GM19240 (cell line): Measurements from ENCODE around the gene UGP2.

Source experiments
- DNase-seq: peaks from one replicate; pipeline ENCODE4 v3.0.0; 2011; ENCODE audit warnings: low spot score; ENCODE audit not compliant: insufficient read length

Gene UGP2

DNA sequence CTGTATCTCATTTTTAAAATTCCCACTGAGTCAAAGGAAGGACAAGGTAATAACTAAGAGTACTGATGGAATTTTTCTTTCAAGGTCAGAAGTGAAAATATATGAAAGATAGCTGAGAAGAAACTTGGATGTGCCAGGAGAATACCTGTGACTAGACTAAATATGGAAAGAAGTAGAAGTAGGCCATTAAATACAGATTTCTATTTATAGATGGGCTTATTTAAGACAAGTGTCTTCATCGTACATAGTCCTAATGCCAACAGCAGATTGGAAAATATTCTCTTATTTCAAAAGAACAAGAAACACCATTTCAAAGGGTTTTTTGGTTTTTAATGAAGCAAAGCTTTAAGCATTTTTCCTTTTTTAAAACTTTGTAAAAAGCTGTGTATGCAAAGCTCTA, 22.0 kb downstream of the UGP2 start:
- no peak for DNase-seq

DNA sequence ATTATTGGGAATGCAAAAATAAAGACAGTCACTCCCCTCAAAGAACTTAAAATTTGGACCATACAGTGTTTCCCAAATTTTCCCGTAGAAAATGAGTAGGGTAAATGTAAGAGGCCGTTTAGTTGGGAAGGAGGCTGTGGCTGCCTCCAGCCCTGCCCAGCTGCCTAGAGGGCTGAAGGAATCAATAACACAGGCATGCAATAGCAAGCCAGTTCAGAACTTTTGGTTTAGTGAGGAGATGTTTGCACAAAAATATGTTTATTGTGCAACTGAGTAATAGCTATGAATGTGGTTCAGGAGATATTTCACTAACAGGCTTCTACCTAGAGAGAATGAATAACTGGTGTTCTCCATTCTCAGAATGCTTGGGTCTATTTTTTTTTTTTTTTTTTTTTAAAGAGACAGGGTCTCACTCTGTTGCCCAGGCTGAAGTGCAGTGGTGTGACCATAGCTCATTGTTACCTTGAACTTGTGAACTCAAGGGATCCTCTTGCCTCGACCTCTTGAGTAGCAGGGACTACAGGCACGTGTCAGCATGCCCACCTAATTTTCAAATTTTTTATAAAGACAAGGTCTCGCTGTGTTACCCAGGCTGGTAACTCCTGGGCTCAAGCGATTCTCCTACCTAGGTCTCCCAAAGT, 23.6 kb downstream of the UGP2 start:
- DNase-seq: no peak

DNA sequence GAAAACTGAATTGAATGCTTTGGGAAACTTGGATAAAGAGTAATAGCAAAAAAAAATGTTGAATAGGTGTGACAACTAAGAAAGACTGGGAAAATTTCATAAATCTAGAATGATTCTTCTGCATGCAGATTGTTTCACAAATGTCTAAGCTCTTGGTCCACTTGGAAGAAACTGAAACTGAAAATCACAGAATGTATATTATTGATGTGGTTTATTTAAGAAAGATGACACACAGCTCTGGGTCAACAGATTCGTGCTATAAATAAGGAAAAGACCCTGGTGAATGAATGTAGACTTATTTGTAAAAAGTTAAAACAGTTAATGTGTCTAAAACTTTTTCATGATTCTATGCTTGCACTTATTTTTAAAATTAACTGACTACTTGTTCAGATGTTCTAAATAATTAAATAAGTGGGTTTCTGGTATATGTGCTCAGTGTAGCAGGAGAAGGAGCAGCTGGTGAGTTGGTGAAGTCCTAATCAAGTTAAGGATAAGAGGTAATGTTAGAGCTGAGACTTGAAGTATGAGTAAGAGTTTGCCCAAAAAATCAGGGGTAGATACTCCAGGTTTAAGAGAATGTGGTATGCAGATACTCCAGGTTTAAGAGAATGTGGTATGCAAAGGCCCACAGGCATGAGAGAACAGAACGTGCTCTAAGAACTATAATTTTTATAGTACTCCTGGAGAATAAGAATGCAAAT, 24.5 kb downstream of the UGP2 start:
- DNase-seq: no peak

DNA sequence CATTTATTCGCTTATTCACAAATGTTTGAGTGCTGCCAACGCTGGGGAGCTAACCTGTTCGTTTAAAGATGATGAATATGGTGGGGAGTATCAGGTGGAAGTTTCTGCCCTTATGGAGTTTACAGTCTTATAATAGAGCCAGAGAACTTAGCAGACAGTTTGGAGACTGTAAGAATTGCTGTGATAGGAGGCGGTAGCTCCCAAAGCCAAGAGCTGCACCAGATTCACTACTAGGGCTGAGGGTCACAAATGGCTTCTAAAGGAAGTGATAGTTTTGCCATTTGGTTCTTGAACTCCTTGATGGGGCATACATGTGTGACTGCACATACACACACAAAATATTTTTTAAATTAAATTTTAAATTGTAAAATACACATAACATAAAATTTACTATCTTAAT, 29.0 kb downstream of the UGP2 start:
- DNase-seq: no peak

DNA sequence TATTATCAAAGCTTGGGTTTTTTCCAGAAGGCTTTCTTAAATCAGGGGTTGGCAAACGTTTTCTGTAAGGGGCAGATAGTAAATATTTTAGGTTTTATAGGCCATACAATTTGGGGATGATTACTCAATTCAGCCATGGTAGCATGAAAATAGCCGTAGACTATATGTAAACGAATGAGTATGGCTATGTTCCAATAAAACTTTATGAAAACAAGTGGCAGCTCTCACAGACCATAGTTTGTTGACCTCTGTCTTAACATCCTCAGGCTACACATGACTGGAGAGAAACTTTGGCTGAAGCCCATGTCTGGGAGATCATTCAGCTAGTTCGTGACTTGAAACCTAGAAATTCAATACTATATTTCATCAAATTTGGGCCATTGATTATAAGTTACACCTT, 30.2 kb downstream of the UGP2 start:
- DNase-seq: no peak

DNA sequence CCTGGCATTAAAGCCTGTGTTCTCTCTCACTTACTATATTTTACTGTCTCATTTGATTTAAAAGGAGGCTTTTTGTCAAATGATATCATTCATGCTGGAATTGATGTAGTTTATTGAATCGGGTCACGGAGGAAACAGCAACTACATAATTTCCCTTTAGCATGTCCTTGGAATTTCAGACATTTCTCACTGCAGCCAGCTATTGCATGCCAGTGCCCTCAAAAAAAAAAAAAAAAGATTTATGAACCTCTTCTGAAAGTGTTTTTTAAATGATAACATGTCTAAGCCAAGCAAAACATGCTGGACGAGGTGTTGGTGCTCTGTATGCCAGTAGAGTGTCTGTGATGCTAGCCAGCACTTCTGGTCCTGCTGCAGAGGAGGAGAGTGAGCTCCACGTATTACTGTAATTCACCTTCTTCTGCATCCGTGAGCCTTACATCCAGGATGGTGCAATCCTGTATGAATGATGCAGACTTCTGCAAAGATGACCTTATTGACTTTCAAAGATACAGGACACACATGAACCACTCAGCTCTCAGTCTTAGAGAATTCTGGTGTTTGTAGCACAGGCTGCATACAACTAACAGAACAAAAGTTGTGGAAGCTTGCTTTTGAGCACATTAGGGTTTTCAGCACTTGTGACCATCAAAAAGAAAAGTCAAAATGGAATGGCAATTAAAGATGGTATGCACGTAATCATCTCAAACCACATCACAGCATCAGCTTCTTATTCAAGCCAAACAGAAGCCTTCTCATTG, 31.1 kb downstream of the UGP2 start:
- no peak for DNase-seq

DNA sequence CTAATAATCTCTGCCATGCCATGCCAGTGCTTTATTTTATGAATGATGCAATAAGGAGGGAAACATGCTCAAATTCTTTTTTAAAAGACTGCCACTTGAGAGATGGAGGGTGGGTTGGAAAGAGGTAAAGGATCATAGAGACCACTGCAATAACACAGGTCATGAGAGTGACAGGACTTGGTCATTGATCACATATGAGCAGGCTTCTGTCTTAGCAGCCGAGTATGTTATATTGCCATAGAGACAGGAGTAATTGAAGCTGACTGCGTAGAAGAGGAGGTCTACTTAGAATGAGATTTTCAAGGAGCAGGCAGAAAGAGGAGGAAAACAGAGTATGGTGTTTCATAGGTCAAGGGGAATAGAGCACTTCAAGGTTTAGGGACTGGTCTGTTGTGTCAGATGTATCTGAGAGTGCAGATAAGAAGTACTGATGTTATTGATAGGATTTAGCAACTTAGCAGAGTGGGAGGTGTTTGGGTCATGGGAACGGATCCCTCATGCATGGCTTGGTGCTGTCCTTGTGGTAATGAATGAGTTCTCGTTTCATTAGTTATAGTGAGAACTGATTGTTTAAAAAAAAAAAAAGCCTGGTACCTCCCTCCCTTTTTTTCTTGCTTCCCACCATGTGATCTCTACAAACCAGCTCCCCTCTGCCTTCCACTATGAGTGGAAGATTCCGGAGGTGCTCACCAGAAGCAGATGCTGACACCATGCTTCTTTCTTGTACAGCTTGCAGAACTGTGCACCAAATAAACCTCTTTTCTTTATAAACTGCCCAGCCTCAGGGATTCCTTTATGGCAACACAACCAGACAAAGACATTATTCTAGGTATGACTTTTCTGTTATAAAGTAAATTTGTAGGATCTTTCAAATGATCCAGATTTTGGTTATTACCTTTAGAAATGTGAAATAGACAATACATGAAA, 32.8 kb downstream of the UGP2 start:
- no peak for DNase-seq

DNA sequence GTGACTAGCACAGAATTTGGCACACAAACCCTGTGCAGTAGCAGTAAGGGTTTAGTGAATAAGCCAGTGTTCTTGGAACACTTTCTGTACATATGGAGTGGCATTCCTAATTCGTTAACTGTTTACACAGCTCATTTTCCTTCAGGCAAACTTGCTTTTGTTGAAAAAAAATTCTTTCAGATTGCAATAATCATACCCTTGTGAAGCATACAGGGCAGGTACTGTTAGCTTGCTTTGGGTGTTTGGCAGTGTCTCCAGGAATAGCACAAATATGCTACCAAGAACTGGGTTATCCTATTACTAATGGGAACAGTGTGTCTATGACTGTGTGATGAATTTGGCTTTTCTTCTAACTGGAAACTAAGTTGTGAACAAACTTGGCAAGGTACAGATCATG, 33.4 kb downstream of the UGP2 start:
- DNase-seq: no peak

DNA sequence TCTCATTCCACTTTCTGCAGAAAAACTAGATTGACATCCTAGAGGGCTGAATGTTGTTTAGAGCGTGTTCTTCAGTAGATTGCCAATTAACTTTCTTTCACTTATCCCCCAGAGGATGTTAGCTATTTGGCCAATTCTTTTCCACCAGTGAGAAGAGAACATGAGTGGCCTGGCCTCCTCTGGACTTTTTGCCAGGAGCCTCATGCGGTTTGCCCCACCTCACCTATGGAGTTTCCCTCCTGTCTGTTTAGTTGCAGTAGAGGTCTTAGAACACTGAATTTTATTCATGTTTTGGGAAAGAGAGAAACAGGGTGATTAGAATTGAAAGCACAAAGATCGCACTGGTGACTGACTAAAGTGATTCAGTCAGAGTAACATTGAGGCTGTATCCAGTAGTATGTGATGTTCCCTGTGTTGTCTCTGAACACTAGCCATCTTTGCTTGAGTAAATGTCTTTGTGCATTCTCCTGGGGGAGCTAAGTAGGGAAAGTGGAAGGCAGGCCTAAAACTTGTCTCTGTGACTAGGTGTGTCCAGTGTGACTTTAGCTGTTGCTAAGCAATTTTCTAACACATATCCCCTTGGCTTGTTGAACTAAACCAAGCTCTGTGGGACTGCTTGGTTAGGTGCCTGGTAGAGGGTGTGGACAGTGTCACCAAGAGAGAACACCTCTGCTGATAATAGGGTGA, 34.0 kb downstream of the UGP2 start:
- no peak for DNase-seq

DNA sequence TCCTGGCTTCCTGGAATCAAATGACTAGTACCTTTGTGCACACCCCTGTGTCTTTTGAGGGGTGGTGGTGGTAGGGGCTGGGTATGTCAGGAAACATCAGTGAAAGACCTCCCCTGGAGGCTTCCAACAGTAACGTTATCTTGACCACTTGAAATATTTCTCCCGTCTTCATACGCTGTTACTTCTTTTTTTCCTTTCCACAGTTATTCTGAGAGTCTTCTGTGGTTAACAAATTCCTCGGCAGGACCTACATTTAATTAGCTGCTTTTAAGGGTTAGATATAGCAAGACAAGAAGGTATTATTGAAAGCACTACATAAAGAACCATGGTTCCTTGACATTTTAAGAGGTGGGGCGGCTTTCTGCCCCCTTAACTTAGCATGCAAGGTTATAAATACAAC, 34.6 kb downstream of the UGP2 start:
- no peak for DNase-seq

DNA sequence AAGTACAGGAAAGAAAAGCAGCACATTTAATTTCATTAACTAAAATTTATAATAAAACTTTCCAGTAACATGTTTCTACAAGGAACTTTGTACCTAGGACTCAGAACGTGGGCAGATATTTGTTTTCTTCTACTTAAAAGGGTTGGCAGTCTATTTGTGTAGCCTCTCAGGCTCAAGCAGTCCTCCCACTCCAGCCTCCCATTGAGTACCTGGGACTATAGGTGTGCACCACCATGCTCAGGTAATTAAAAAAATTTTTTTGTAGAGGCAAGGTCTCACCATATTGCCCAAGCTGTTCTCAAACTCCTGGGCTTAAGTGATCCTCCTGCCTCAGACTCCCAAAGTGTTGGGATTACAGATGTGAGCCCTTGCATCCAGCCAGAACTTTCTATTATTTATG, 36.8 kb downstream of the UGP2 start:
- no peak for DNase-seq

DNA sequence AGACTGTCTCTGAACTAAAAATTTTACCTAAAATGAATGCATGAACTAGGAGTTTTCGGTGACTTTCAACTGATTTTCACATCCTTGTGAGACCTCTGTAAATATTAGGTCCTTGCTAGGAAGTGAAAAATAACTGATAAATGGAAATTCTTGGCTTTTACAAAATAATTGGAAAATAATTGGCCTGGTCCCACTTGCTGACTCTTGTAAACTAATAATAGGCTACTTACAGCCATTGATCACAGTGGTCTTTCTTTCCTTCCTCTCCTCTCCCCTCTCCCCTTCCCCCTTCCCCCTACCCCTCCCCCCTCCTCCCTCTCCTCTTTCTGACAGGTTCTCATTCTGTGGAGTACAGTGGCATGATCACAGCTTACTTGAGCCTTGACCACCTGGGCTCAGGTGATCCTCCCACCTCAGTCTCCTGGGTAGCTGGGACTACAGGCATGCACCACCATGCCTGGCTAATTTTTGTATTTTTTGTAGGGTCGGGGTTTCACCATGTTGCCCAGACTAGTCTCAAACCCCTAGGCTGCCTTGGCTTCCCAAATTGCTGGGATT, 38.3 kb downstream of the UGP2 start:
- DNase-seq: no peak

DNA sequence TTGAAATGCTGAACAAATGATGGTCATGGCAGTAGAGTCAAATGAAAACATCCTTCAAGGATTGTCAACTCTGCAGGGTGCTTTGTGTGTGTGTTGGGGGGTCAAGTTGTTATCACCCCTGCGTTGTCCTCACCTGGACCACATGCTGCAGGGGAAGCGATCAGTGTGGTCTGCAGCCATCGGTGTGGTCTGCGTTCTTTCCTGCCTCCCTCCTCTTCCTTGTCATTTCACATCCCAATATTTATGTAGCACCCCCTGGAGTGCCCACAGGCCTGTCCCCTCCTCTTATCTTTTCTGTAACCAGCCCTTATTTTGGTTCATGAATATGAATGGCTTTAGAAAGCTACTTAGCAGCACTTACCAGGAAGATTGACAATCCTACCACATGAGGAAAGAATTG, 38.9 kb downstream of the UGP2 start:
- DNase-seq: no peak

DNA sequence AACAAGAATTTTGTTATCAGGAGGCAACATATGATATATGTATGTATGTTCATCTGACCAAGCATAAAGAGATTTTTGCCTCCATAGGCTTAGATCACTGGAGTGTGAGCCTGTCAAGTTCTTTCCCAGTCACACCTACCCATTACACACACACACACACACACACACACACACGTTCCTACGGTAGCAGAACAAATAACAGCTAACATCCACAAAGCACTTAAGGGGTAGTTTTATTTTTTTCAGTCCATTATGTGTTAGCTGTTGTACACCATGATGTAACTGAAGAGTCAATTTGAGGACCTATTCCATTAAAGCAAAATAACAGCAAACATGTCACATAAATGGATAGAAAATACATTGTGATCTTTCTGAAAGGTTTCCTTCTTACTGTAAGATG, 39.5 kb downstream of the UGP2 start:
- DNase-seq: no peak

DNA sequence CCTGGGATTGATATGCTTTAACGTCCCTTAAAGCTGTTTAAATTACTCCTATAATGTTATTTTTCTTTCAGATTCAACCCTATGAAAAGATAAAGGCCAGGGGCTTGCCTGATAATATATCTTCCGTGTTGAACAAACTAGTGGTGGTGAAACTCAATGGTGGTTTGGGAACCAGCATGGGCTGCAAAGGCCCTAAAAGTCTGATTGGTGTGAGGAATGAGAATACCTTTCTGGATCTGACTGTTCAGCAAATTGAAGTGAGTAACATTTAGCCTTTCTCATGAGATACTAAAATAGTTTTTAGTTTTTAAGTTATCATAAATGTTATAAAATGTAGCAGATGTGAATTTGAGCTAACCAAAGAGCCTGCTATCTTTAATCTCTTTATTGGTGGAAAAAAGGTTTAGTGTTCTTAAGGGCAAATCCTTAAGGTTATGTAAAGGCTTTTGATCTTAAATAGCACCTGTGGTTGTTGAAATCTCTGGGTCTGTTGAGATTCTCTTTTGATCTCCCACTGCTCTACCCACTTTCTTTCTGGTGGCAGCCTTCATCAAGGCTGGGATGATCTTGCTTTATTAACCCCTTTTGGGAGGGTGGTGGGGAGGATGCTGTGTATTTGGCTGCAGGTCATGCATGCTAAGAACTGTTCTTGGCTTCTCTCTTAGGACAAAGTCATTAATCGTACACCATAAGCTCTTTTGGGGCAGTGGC, 40.9 kb downstream of the UGP2 start:
- no peak for DNase-seq

DNA sequence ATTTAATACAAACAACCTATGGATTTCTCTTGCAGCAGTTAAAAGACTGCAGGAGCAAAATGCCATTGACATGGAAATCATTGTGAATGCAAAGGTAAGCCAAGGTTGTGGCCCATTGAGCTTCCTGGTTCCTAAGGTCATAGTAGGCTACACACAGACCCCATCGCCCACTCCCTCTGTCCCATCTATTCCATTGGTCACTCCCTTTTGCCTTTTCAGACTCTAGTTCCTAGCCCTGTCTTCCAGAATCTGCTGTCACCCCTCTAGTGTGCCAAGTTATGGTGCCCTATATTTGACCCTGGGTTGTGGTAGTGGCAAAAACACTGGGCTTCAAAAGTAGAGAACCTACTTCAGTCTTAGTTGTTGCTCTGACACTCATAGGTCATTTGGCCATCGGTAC, 44.7 kb downstream of the UGP2 start:
- DNase-seq: no peak

DNA sequence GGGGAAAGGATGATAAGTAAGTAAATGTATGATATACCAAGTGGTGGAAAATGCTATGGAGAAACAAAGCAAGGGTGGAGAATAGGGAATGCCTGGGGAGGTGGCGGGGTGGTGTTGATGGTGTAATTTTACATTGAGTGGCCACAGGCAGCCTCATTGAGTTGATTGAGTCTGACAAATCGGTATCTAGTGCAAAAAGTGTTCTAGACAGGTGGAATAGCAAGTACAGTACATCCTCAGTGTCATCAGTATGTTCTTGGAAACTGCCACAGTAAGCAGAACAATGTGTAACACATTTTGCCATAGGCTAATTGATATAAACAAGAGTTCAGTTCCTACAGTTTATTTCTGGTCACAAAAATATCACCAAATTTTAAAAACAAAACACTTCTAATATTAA, 46.4 kb downstream of the UGP2 start:
- no peak for DNase-seq

DNA sequence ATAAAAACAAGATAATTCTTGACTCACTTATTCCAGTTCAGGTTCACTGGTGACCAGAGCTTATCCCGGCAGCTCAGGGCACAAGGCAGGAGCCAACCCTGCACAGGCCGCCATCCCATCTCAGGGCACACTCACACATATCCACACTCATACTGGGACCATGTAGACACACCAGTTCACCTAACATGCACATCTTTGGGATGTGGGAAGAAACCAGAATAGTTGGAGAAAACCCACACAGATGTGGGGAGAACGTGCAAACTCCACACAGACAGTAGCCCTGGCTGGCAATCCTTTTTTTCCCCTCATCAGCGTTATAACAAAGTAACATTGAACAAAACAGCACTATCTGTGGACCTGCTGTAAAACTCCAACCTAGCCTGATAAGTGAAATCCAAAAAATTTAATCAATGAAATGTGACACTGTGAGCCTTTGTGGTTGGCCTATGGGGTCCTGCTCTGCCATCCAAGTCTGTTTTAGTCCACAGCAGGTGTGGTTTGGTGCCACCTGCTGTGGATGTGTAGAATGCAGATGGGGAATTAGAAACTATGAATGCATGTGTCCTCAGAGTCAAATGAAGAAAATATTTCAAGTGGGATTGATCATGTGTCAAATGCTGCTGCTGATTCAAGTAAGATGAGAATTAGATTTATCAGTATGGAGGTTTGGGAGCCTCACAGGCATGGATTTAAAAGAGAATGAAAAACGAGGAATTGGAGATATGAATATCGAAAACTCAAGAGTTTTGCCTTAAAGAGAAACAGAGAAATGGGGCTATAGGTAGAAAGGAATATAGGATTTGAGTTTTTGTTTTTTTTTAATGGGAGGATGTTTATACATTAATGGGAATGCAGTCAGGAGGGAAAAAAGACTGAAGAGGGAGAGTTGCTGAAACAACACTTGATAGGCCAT, 47.0 kb downstream of the UGP2 start:
- peak; percentile 16 for DNase-seq

DNA sequence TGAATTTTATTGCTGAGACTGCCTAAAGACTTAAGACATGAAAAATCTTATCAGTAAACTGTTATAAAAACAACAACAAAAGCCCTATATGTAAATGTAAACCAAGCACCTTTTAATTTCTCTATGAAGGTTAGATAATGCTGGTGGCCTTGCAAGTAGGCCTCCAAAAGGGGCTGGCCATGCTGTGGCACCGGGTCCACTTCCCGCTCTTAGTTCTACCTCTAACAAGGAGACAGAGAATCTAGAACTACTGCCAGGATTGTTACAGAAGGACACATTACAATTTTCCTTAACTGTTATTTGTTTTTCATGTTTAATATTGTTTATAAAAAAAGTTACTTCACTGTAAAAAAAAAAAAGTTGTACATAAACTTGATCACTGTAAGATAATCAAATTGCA, 49.0 kb downstream of the UGP2 start:
- no peak for DNase-seq
